Mesothelial cell of epicardium (in vitro differentiated cells): Measurements from ENCODE around the gene WARS2. TPM values are rescaled to one million over a fixed set of nuclear protein-coding genes. Genes with fewer than 3 reads are reported as not detected.
"Not testable (repeated sequence)": the region's sequence is repeated elsewhere in the genome, so short reads cannot be mapped to it uniquely, and the experiment has no call there.

Experiments
- DNase-seq, 2 experiments: peaks; one replicate each; pipeline ENCODE4 v3.0.0; 2021; ENCODE audit warnings: low spot score in 2 of 2; ENCODE audit not compliant: unreplicated experiment in 2 of 2
- H3K27ac Mint-ChIP-seq: 2 replicates; pipeline ENCODE4 v1.8.0; 2021; ENCODE audit warnings: mixed read lengths
- H3K27me3 Mint-ChIP-seq: 2 replicates; pipeline ENCODE4 v1.8.0; 2021; ENCODE audit warnings: low read depth, mixed read lengths
- H3K36me3 Mint-ChIP-seq: 2 replicates; pipeline ENCODE4 v1.8.0; 2021; ENCODE audit warnings: mixed read lengths
- H3K4me1 Mint-ChIP-seq: 2 replicates; pipeline ENCODE4 v1.8.0; 2021; ENCODE audit warnings: mixed read lengths
- H3K4me3 Mint-ChIP-seq: 2 replicates; pipeline ENCODE4 v1.8.0; 2021; ENCODE audit warnings: mild to moderate bottlenecking, moderate library complexity, mixed read lengths
- H3K9me3 Mint-ChIP-seq: 2 replicates; pipeline ENCODE4 v1.8.0; 2021; ENCODE audit warnings: mixed read lengths
- CTCF ChIP-seq: fragments of 200-600 bp; sonication (generic); IDR thresholded peaks from one replicate; pipeline ENCODE4 v1.5.0; 2021; ENCODE audit warnings: antibody characterized with exemption; ENCODE audit not compliant: unreplicated experiment
- total RNA-seq: library from RNA; stranded (reverse); gene quantifications from 3 replicates; pipeline ENCODE4 v1.2.1, GENCODE V29; 2021

Gene WARS2
- total RNA-seq, 1 donor from 2014 or later: 18.7 TPM

GRCh38 chr1:119159966-119160365 lies 19.5 kb upstream of the WARS2 start:
- H3K4me1 Mint-ChIP-seq: no peaks in the 10 kb centered on the region
- H3K27ac Mint-ChIP-seq: no peak overlapping the region
- no peak for DNase-seq
- TF ChIP-seq CTCF: no peak
- H3K36me3 Mint-ChIP-seq: peaks cover 52% of the 10 kb centered on the region
- no peak overlapping the region for H3K4me3 Mint-ChIP-seq
- no peaks in the 10 kb centered on the region for H3K27me3 Mint-ChIP-seq
- peaks cover 12% of the 10 kb centered on the region for H3K9me3 Mint-ChIP-seq

GRCh38 chr1:119159111-119159510 lies 18.7 kb upstream of the WARS2 start:
- DNase-seq: no peak
- no peak for TF ChIP-seq CTCF
- Mint-ChIP-seq H3K27me3 (no peaks in the 10 kb centered on the region), H3K4me3 (no peak overlapping the region), H3K27ac (no peak overlapping the region), H3K4me1 (no peaks in the 10 kb centered on the region), H3K36me3 (peaks cover 54% of the 10 kb centered on the region), H3K9me3 (peaks cover 12% of the 10 kb centered on the region)

- peaks cover 63% of the 10 kb centered on the region for H3K36me3 Mint-ChIP-seq
- H3K27ac Mint-ChIP-seq, H3K4me1 Mint-ChIP-seq, DNase-seq, H3K4me3 Mint-ChIP-seq, H3K27me3 Mint-ChIP-seq: not testable (repeated sequence)
- peaks cover 12% of the 10 kb centered on the region for H3K9me3 Mint-ChIP-seq
Observed at GRCh38 chr1:119156761-119157160, 16.3 kb upstream of the WARS2 start.

- peaks cover 68% of the 10 kb centered on the region for H3K36me3 Mint-ChIP-seq
- H3K27me3 Mint-ChIP-seq, H3K4me3 Mint-ChIP-seq, H3K4me1 Mint-ChIP-seq, DNase-seq, H3K27ac Mint-ChIP-seq: not testable (repeated sequence)
- H3K9me3 Mint-ChIP-seq: peaks cover 15% of the 10 kb centered on the region
Observed at GRCh38 chr1:119155069-119155468, 14.6 kb upstream of the WARS2 start.

- H3K4me3 Mint-ChIP-seq: no peak overlapping the region
- TF ChIP-seq CTCF: no peak
- H3K27ac Mint-ChIP-seq: no peak overlapping the region
Observed at GRCh38 chr1:119150150-119150549, 9.7 kb upstream of the WARS2 start.

GRCh38 chr1:119147661-119148090 lies 7.2 kb upstream of the WARS2 start:
- Mint-ChIP-seq H3K4me1 (peaks cover 5% of the 10 kb centered on the region), H3K27me3 (no peaks in the 10 kb centered on the region), H3K4me3 (no peak overlapping the region), H3K36me3 (peaks cover 18% of the 10 kb centered on the region), H3K9me3 (peaks cover 3% of the 10 kb centered on the region), H3K27ac (peak overlapping the region; percentile 30)
- TF ChIP-seq CTCF: no peak
- no peak for DNase-seq

More at GRCh38 chr1:119150150-119150549, 9.7 kb upstream of the WARS2 start:
- peaks cover 4% of the 10 kb centered on the region for H3K4me1 Mint-ChIP-seq
- DNase-seq: no peak
- no peaks in the 10 kb centered on the region for H3K27me3 Mint-ChIP-seq
- peaks cover 33% of the 10 kb centered on the region for H3K36me3 Mint-ChIP-seq
- H3K9me3 Mint-ChIP-seq: peaks cover 6% of the 10 kb centered on the region

GRCh38 chr1:119146466-119146865 lies 6.0 kb upstream of the WARS2 start:
- no peak for DNase-seq
- Mint-ChIP-seq H3K36me3 (peaks cover 14% of the 10 kb centered on the region), H3K9me3 (no peaks in the 10 kb centered on the region), H3K4me1 (peaks cover 13% of the 10 kb centered on the region), H3K27ac (no peak overlapping the region), H3K27me3 (no peaks in the 10 kb centered on the region), H3K4me3 (no peak overlapping the region)
- no peak for TF ChIP-seq CTCF
